Fibroblast of lung (primary cell): ENCODE results near the gene NHLH2.

Experiments used
- CTCF ChIP-seq, 2 donors: IDR thresholded peaks in 1 of 2; conservative IDR thresholded peaks in 1 of 2; 1 replicate in 1 of 2; 2 replicates in 1 of 2; pipeline ENCODE4 v1.5.1; 2011 to 2012; ENCODE audit warnings: low read length in 2 of 2, control low read depth in 1 of 2, inconsistent platforms in 1 of 2, low read depth in 1 of 2, mild to moderate bottlenecking in 1 of 2
- EZH2 ChIP-seq: IDR thresholded peaks from 2 replicates; pipeline ENCODE4 v1.5.1; 2012; ENCODE audit warnings: low read length, control low read depth, mild to moderate bottlenecking; ENCODE audit errors: missing control alignments

DNA sequence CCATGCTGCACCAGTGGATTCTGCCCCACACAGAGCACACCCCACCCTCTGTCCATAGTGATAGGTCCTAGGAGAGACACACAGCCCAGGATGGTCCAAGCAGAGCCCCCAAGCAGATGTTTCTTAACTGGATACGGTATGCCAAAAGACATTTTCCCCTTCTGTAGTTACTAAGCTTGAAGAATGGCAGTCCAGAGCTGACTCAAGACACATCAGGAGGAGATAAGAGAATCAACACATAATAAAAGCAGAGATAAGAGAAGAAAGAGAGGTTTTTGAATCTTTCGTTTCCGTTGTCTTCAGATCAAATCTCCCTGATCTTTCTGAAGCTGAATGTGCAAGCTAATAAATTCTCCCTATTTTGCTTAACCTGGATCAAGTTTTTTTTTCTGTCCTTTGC lies 50.6 kb downstream of the NHLH2 start:
- TF ChIP-seq EZH2 (no peak), CTCF (conservative IDR thresholded peaks at IDR 0.05 in 1 of 2, IDR thresholded peaks at IDR 0.05 in 1 of 2; ENCODE audit: low read depth in 1 of 2, low read length in 2 of 2) (no peak)
